Mesenchymal stem cell (in vitro differentiated cells and primary cell): ENCODE measurements around the gene ASB1.

Experiments used
- DNase-seq: peaks from one replicate; pipeline ENCODE4 v3.0.0-alpha.2; 2013
- H2AFZ ChIP-seq: one replicate; pipeline ENCODE4 v1.6.1; 2013; ENCODE audit warnings: low read depth, mild to moderate bottlenecking, control low read depth, inconsistent platforms, low read length, moderate library complexity
- H2AK5ac ChIP-seq: 2 replicates; pipeline ENCODE4 v1.6.1; 2013; ENCODE audit warnings: low read length, moderate library complexity, mild to moderate bottlenecking, inconsistent platforms; ENCODE audit not compliant: severe bottlenecking
- H2BK120ac ChIP-seq: one replicate; pipeline ENCODE4 v1.6.1; 2013; ENCODE audit warnings: low read depth, mild to moderate bottlenecking, inconsistent platforms, low read length, moderate library complexity
- H2BK12ac ChIP-seq, 2 experiments: one replicate each; pipeline ENCODE4 v1.6.1; 2013; ENCODE audit warnings: inconsistent platforms in 2 of 2, low read length in 2 of 2, mild to moderate bottlenecking in 2 of 2, moderate library complexity in 2 of 2, control low read depth in 1 of 2
- H2BK15ac ChIP-seq: one replicate; pipeline ENCODE4 v1.6.1; 2013; ENCODE audit warnings: mild to moderate bottlenecking, low read depth, inconsistent platforms; ENCODE audit not compliant: poor library complexity, severe bottlenecking
- H2BK5ac ChIP-seq: 2 replicates; pipeline ENCODE4 v1.6.1; 2013; ENCODE audit warnings: low read depth, mild to moderate bottlenecking, low read length, control low read depth, inconsistent platforms; ENCODE audit not compliant: poor library complexity, severe bottlenecking
- H3K14ac ChIP-seq, 2 experiments: one replicate each; pipeline ENCODE4 v1.6.1; 2013; ENCODE audit warnings: inconsistent platforms in 2 of 2, low read length in 2 of 2, control low read depth in 1 of 2, mild to moderate bottlenecking in 1 of 2, moderate library complexity in 1 of 2
- H3K18ac ChIP-seq, 2 experiments: one replicate each; pipeline ENCODE4 v1.6.1; 2013; ENCODE audit warnings: inconsistent platforms in 2 of 2, low read length in 2 of 2, control low read depth in 1 of 2, low read depth in 1 of 2, mild to moderate bottlenecking in 1 of 2
- H3K23ac ChIP-seq, 2 experiments: one replicate each; pipeline ENCODE4 v1.6.1; 2013; ENCODE audit warnings: inconsistent platforms in 2 of 2, low read length in 2 of 2, mild to moderate bottlenecking in 2 of 2, moderate library complexity in 2 of 2, control low read depth in 1 of 2
- H3K27ac ChIP-seq: 2 replicates; pipeline ENCODE4 v1.5.1; 2013; ENCODE audit warnings: mild to moderate bottlenecking, moderate library complexity, low read length, control low read depth, inconsistent platforms; ENCODE audit not compliant: poor library complexity, severe bottlenecking
- H3K27me3 ChIP-seq, 2 experiments: 2 replicates each; pipeline versions ENCODE4 v1.6.1 to v1.7.0; 2013; ENCODE audit warnings: low read length in 2 of 2, mild to moderate bottlenecking in 2 of 2, moderate library complexity in 2 of 2, control low read depth in 1 of 2, inconsistent platforms in 1 of 2; ENCODE audit not compliant: control insufficient read depth in 1 of 2, insufficient read depth in 1 of 2
- H3K36me3 ChIP-seq, 2 experiments: 2 replicates each; pipeline versions ENCODE4 v1.6.1 to v1.7.0; 2013; ENCODE audit warnings: low read length in 2 of 2, control low read depth in 1 of 2, inconsistent platforms in 1 of 2, low read depth in 1 of 2, mild to moderate bottlenecking in 1 of 2; ENCODE audit not compliant: insufficient read depth in 2 of 2, control insufficient read depth in 1 of 2
- H3K4ac ChIP-seq, 2 experiments: one replicate each; pipeline ENCODE4 v1.6.1; 2013; ENCODE audit warnings: inconsistent platforms in 2 of 2, low read length in 2 of 2, mild to moderate bottlenecking in 2 of 2, moderate library complexity in 2 of 2, control low read depth in 1 of 2, low read depth in 1 of 2
- H3K4me1 ChIP-seq: 2 replicates; pipeline ENCODE4 v1.6.1; 2013; ENCODE audit warnings: low read depth, low read length, control low read depth; ENCODE audit not compliant: control insufficient read depth, insufficient read depth
- H3K4me2 ChIP-seq: 2 replicates; pipeline ENCODE4 v1.6.1; 2013; ENCODE audit warnings: low read length, mild to moderate bottlenecking, inconsistent platforms; ENCODE audit not compliant: poor library complexity, severe bottlenecking
- H3K4me3 ChIP-seq, 2 experiments: 2 replicates each; pipeline versions ENCODE4 v1.5.1 to v1.7.0; 2013; ENCODE audit warnings: low read length in 2 of 2, mild to moderate bottlenecking in 2 of 2, control low read depth in 1 of 2, low read depth in 1 of 2; ENCODE audit not compliant: insufficient read depth in 1 of 2
- H3K79me1 ChIP-seq: replicated peaks from 2 replicates; pipeline ENCODE4 v1.6.1; 2013; ENCODE audit warnings: mild to moderate bottlenecking, control low read depth, low read length, inconsistent platforms; ENCODE audit not compliant: poor library complexity, severe bottlenecking
- H3K9ac ChIP-seq: 2 replicates; pipeline ENCODE4 v1.7.0; 2013; ENCODE audit warnings: mild to moderate bottlenecking, low read length, moderate library complexity
- H3K9me3 ChIP-seq: 2 replicates; pipeline ENCODE4 v1.7.0; 2013; ENCODE audit warnings: mild to moderate bottlenecking, low read length; ENCODE audit not compliant: control insufficient read depth
- H4K8ac ChIP-seq: one replicate; pipeline ENCODE4 v1.6.1; 2013; ENCODE audit warnings: inconsistent platforms, mild to moderate bottlenecking, low read length, moderate library complexity
- H4K91ac ChIP-seq: one replicate; pipeline ENCODE4 v1.6.1; 2013; ENCODE audit warnings: mild to moderate bottlenecking, low read length, inconsistent platforms
- WGBS: methylation state at CpG from one replicate; pipeline ENCODE4 v1.1.7; 2013; ENCODE audit warnings: mixed read lengths; 5-methylcytosine and 5-hydroxymethylcytosine counted together

Gene ASB1

DNA sequence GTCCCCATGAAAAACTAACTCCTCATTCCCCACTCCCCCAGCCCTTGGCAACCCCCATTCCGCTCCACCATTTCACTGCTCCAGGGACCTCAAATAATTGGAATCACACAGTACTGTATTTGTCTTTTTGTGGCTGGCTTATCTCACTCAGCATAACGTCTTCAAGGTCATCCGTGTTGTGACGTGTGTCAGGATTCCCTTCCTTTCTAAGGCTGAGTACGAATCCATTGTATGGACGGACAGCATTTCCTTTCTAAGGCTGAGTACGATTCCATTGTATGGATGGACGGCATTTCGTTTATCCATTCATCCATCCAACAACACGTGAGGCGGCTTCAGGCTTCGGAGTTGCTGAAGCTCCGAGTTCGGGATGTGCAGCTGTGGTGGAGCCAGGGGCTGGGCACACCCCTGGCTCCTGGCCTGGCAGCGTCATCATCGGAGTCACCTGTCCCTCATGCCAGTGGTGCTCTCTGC, 1.2 kb upstream of the ASB1 start:
- no peaks in the 10 kb centered on the region for H3K27me3 ChIP-seq
- WGBS: 81% methylated on average over 16 of the region's 16 CpGs

DNA sequence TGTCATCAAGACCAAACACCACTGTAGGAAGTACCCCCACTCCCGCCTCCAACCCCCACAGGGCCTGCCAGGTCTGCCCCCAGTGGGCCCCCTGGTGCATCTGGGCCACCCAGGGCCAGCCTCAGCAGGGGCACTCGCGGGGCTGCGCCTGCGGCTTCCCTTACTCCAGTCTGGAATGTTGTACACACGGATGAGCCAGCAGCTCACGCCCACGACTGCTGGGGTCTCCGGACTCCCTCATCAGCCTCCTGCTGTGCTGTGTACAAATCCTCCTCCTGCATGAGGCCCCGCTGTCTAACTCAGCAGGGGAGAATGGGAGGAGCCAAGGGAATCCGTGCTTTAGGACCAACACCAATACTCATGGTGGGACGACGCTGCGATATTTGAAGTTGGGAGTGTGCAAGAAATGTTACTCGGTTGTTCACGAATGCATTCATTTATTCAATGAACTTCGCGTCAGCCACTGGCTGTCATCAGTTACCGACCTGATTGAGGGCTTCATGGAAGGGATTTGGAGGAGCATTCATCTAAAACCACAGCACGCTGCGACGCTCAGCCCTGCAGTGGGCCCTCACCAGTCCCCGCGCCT, 654 bp upstream of the ASB1 start:
- peak overlapping the region in 1 of 2 experiments; percentile 68 for H2BK12ac ChIP-seq
- H3K14ac ChIP-seq: peak overlapping the region in 1 of 2 experiments; percentile 3
- peaks cover 34% of the 10 kb centered on the region for H3K4me1 ChIP-seq
- peaks cover 3% of the 10 kb centered on the region for H3K79me1 ChIP-seq
- peak overlapping the region; percentile 83 for H2AFZ ChIP-seq
- H4K91ac ChIP-seq: peak overlapping the region; percentile 87
- peak overlapping the region; percentile 92 for H2BK120ac ChIP-seq
- H3K23ac ChIP-seq: no peak overlapping the region
- H3K27ac ChIP-seq: peak overlapping the region; percentile 99
- H2BK5ac ChIP-seq: peak overlapping the region; percentile 96
- peak overlapping the region; percentile 72 for H3K4me2 ChIP-seq
- no peak overlapping the region for H2AK5ac ChIP-seq
- peak overlapping the region; percentile 80 for H2BK15ac ChIP-seq
- peak overlapping the region; percentile 91 to 94 for H3K4me3 ChIP-seq
- DNase-seq: peak; percentile 75
- peaks cover 7% of the 10 kb centered on the region for H3K9me3 ChIP-seq
- H3K27me3 ChIP-seq: no peaks in the 10 kb centered on the region
- H3K9ac ChIP-seq: peak overlapping the region; percentile 93
- peak overlapping the region; percentile 64 to 65 for H3K4ac ChIP-seq
- H4K8ac ChIP-seq: peak overlapping the region; percentile 78
- peaks cover 8 to 20% of the 10 kb centered on the region in 2 experiments for H3K36me3 ChIP-seq
- WGBS: 4% methylated on average over 23 of the region's 24 CpGs
- peak overlapping the region; percentile 83 to 97 for H3K18ac ChIP-seq

More for the DNA sequence above, 1.2 kb upstream of the ASB1 start:
- DNase-seq: no peak
- no peak overlapping the region for H3K23ac ChIP-seq
- no peak overlapping the region for H3K14ac ChIP-seq
- H3K4me3 ChIP-seq: peak overlapping the region in 1 of 2 experiments; percentile 91
- peak overlapping the region; percentile 22 to 59 for H2BK12ac ChIP-seq
- peak overlapping the region; percentile 34 for H4K91ac ChIP-seq
- H3K27ac ChIP-seq: peak overlapping the region; percentile 99
- H3K9me3 ChIP-seq: peaks cover 1% of the 10 kb centered on the region
- no peak overlapping the region for H2BK120ac ChIP-seq
- no peak overlapping the region for H2BK15ac ChIP-seq
- peak overlapping the region; percentile 93 for H3K9ac ChIP-seq
- H4K8ac ChIP-seq: peak overlapping the region; percentile 78
- no peak overlapping the region for H2AFZ ChIP-seq
- peaks cover 5 to 15% of the 10 kb centered on the region in 2 experiments for H3K36me3 ChIP-seq
- H3K4ac ChIP-seq: peak overlapping the region in 1 of 2 experiments; percentile 65
- peak overlapping the region; percentile 72 for H3K4me2 ChIP-seq
- peak overlapping the region in 1 of 2 experiments; percentile 2 for H3K18ac ChIP-seq
- peak overlapping the region; percentile 55 for H2AK5ac ChIP-seq
- H3K79me1 ChIP-seq: peaks cover 3% of the 10 kb centered on the region
- H3K4me1 ChIP-seq: peaks cover 34% of the 10 kb centered on the region
- H2BK5ac ChIP-seq: no peak overlapping the region

- H3K9me3 ChIP-seq: peaks cover 7% of the 10 kb centered on the region
- peak overlapping the region; percentile 96 to 97 for H3K18ac ChIP-seq
- H2BK12ac ChIP-seq: peak overlapping the region in 1 of 2 experiments; percentile 10
- WGBS: 9% methylated on average over 14 of the region's 20 CpGs
- peak overlapping the region; percentile 48 for H2AFZ ChIP-seq
- H4K91ac ChIP-seq: peak overlapping the region; percentile 97
- H2BK15ac ChIP-seq: peak overlapping the region; percentile 15
- peaks cover 4 to 22% of the 10 kb centered on the region in 2 experiments for H3K36me3 ChIP-seq
- H3K9ac ChIP-seq: peak overlapping the region; percentile 93
- peak overlapping the region; percentile 58 for H3K27ac ChIP-seq
- no peaks in the 10 kb centered on the region for H3K27me3 ChIP-seq
- no peak overlapping the region for H2BK120ac ChIP-seq
- peak overlapping the region; percentile 99 for H4K8ac ChIP-seq
- H3K23ac ChIP-seq: peak overlapping the region in 1 of 2 experiments; percentile 86
- peak overlapping the region; percentile 31 for H2BK5ac ChIP-seq
- H3K4me1 ChIP-seq: peaks cover 32% of the 10 kb centered on the region
- peak overlapping the region in 1 of 2 experiments; percentile 94 for H3K14ac ChIP-seq
- peak; percentile 37 for DNase-seq
- H3K4ac ChIP-seq: peak overlapping the region; percentile 73 to 92
- no peak overlapping the region for H2AK5ac ChIP-seq
- H3K79me1 ChIP-seq: peaks cover 5% of the 10 kb centered on the region
- H3K4me2 ChIP-seq: peak overlapping the region; percentile 85
- peak overlapping the region; percentile 91 to 94 for H3K4me3 ChIP-seq
Observed at GRCh38 chr2:238427435-238428162, 872 bp downstream of the ASB1 start.

GRCh38 chr2:238428866-238429265, 2.1 kb downstream of the ASB1 start:
- Histone ChIP-seq H3K9ac (no peak overlapping the region), H3K27me3 (no peaks in the 10 kb centered on the region), H3K4me3 (peak overlapping the region in 1 of 2 experiments; percentile 91), H3K4ac (no peak overlapping the region), H3K27ac (no peak overlapping the region), H2BK15ac (no peak overlapping the region), H3K14ac (no peak overlapping the region), H3K4me1 (peaks cover 21% of the 10 kb centered on the region), H2BK120ac (no peak overlapping the region), H4K91ac (no peak overlapping the region), H3K18ac (no peak overlapping the region), H3K23ac (no peak overlapping the region), H2BK5ac (no peak overlapping the region), H2AFZ (no peak overlapping the region), H3K4me2 (no peak overlapping the region), H3K9me3 (peaks cover 7% of the 10 kb centered on the region), H2AK5ac (no peak overlapping the region), H3K36me3 (peaks cover 12 to 32% of the 10 kb centered on the region in 2 experiments), H3K79me1 (peaks cover 10% of the 10 kb centered on the region), H4K8ac (no peak overlapping the region), H2BK12ac (no peak overlapping the region)
- no peak for DNase-seq
- WGBS: 100% methylated on average over 5 of the region's 8 CpGs
